Regular cardiac myocyte (primary cell): ENCODE data around the gene LRGUK. TPM values are rescaled to one million over a fixed set of nuclear protein-coding genes. Genes with fewer than 3 reads are reported as not detected.

Experiments
- total RNA-seq: library from RNA; depleted of rRNA; stranded (reverse); fragments of >200 nt; gene quantifications from 2 replicates; pipeline ENCODE4 v1.2.3, GENCODE V29; 2014

LRGUK gene, protein sequence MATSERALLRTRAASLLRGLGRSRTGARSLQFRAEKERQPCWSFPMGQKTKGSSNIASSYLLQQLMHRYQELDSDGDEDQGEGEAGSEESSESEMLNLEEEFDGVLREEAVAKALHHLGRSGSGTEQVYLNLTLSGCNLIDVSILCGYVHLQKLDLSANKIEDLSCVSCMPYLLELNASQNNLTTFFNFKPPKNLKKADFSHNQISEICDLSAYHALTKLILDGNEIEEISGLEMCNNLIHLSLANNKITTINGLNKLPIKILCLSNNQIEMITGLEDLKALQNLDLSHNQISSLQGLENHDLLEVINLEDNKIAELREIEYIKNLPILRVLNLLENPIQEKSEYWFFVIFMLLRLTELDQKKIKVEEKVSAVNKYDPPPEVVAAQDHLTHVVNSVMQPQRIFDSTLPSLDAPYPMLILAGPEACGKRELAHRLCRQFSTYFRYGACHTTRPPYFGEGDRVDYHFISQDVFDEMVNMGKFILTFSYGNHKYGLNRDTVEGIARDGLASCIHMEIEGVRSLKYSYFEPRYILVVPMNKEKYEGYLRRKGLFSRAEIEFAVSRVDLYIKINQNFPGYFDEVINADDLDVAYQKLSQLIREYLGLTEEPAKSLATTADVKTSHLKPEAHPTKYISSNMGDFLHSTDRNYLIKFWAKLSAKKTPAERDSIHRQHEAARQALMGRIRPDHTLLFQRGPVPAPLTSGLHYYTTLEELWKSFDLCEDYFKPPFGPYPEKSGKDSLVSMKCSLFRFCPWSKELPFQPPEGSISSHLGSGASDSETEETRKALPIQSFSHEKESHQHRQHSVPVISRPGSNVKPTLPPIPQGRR
- total RNA-seq, result 0.28 and 0.38 TPM in 2 replicates

GRCh38 chr7:134126966-134127848 lies at the start of gene LRGUK:
LRGUK (plus strand) TSS chr7:134127340; CDS start chr7:134127368, 28 bp downstream.

Other genes with a start within 250 kb of the LRGUK start
- 13.0 and 16.5 TPM in 2 replicates for gene SLC35B4, start 189.6 kb downstream of the LRGUK start, total RNA-seq